Measurements from ENCODE around the gene FGF14.

Gene FGF14

GRCh38 chr13:101747039-101747438 is 654.8 kb downstream of the FGF14 start:
- no peak for DNase-seq (ENCODE audit: low read depth in 2 of 3, low spot score in 1 of 3)

- no peak for DNase-seq (ENCODE audit: low read depth in 2 of 3, low spot score in 1 of 3)
Measured at GRCh38 chr13:101746513-101746912, 655.3 kb downstream of the FGF14 start.

GRCh38 chr13:101739382-101740178 is 662.3 kb downstream of the FGF14 start:
- DNase-seq (ENCODE audit: low read depth in 2 of 3, low spot score in 1 of 3), result no peak

- DNase-seq (ENCODE audit: low read depth in 2 of 3, low spot score in 1 of 3), result no peak
Measured at GRCh38 chr13:101738336-101738735, 663.5 kb downstream of the FGF14 start.

GRCh38 chr13:101736566-101736965 is 665.3 kb downstream of the FGF14 start:
- no peak for DNase-seq (ENCODE audit: low read depth in 2 of 3, low spot score in 1 of 3)

- DNase-seq (ENCODE audit: low read depth in 2 of 3, low spot score in 1 of 3), result no peak
Measured at GRCh38 chr13:101730420-101731000, 671.3 kb downstream of the FGF14 start.

GRCh38 chr13:101728615-101729014 is 673.2 kb downstream of the FGF14 start:
- no peak for DNase-seq (ENCODE audit: low read depth in 2 of 3, low spot score in 1 of 3)

- no peak for DNase-seq (ENCODE audit: low read depth in 2 of 3, low spot score in 1 of 3)
Measured at GRCh38 chr13:101728021-101728420, 673.8 kb downstream of the FGF14 start.

- no peak for DNase-seq (ENCODE audit: low read depth in 2 of 3, low spot score in 1 of 3)
Measured at GRCh38 chr13:101727118-101727517, 674.7 kb downstream of the FGF14 start.

GRCh38 chr13:101726681-101727080 is 675.2 kb downstream of the FGF14 start:
- no peak for DNase-seq (ENCODE audit: low read depth in 2 of 3, low spot score in 1 of 3)

- no peak for DNase-seq (ENCODE audit: low read depth in 2 of 3, low spot score in 1 of 3)
Measured at GRCh38 chr13:101718496-101718895, 683.4 kb downstream of the FGF14 start.

GRCh38 chr13:101717353-101717752 is 684.5 kb downstream of the FGF14 start:
- no peak for DNase-seq (ENCODE audit: low read depth in 2 of 3, low spot score in 1 of 3)

- no peak for DNase-seq (ENCODE audit: low read depth in 2 of 3, low spot score in 1 of 3)
Measured at GRCh38 chr13:101714195-101714594, 687.7 kb downstream of the FGF14 start.

GRCh38 chr13:101712026-101712348 is 689.9 kb downstream of the FGF14 start:
- no peak for DNase-seq (ENCODE audit: low read depth in 2 of 3, low spot score in 1 of 3)

- no peak for DNase-seq (ENCODE audit: low read depth in 2 of 3, low spot score in 1 of 3)
Measured at GRCh38 chr13:101711307-101712025, 690.4 kb downstream of the FGF14 start.

GRCh38 chr13:101709952-101710351 is 691.9 kb downstream of the FGF14 start:
- no peak for DNase-seq (ENCODE audit: low read depth in 2 of 3, low spot score in 1 of 3)

- no peak for DNase-seq (ENCODE audit: low read depth in 2 of 3, low spot score in 1 of 3)
Measured at GRCh38 chr13:101708115-101708514, 693.7 kb downstream of the FGF14 start.

- no peak for DNase-seq (ENCODE audit: low read depth in 2 of 3, low spot score in 1 of 3)
Measured at GRCh38 chr13:101707659-101708058, 694.2 kb downstream of the FGF14 start.

GRCh38 chr13:101706651-101707050 is 695.2 kb downstream of the FGF14 start:
- DNase-seq (ENCODE audit: low read depth in 2 of 3, low spot score in 1 of 3), result no peak

GRCh38 chr13:101703838-101704237 is 698.0 kb downstream of the FGF14 start:
- no peak for DNase-seq (ENCODE audit: low read depth in 2 of 3, low spot score in 1 of 3)

GRCh38 chr13:101703081-101703480 is 698.8 kb downstream of the FGF14 start:
- no peak for DNase-seq (ENCODE audit: low read depth in 2 of 3, low spot score in 1 of 3)

- no peak for DNase-seq (ENCODE audit: low read depth in 2 of 3, low spot score in 1 of 3)
Measured at GRCh38 chr13:101700598-101700997, 701.2 kb downstream of the FGF14 start.
